Fibroblast of lung (primary cell): Measurements from ENCODE around the gene NOX3. TPM values are rescaled to one million over a fixed set of nuclear protein-coding genes. Genes with fewer than 3 reads are reported as not detected.
"Not testable (repeated sequence)": the region's sequence is repeated elsewhere in the genome, so short reads cannot be mapped to it uniquely, and the experiment has no call there.

ENCODE experiments used
- DNase-seq, 2 donors: peaks; one replicate each; pipeline versions ENCODE4 v3.0.0 to v3.0.0-alpha.2; 2010; ENCODE audit warnings: low read depth in 2 of 2
- H2AFZ ChIP-seq: 2 replicates; pipeline ENCODE4 v1.5.1; 2012; ENCODE audit warnings: low read length, control low read depth, inconsistent platforms
- H3K27ac ChIP-seq: 2 replicates; pipeline ENCODE4 v1.5.1; 2011; ENCODE audit warnings: low read length, control low read depth; ENCODE audit not compliant: insufficient read depth
- H3K27me3 ChIP-seq: 2 replicates; pipeline ENCODE4 v1.5.1; 2011; ENCODE audit warnings: mild to moderate bottlenecking, low read length; ENCODE audit not compliant: control insufficient read depth, insufficient read depth
- H3K36me3 ChIP-seq: 2 replicates; pipeline ENCODE4 v1.5.1; 2011; ENCODE audit warnings: low read length; ENCODE audit not compliant: control insufficient read depth, insufficient read depth
- H3K4me1 ChIP-seq: 2 replicates; pipeline ENCODE4 v1.5.1; 2011; ENCODE audit warnings: low read length; ENCODE audit not compliant: control insufficient read depth, insufficient read depth; ENCODE audit errors: extremely low read depth
- H3K4me2 ChIP-seq: 2 replicates; pipeline ENCODE4 v1.5.1; 2011; ENCODE audit warnings: low read length, control low read depth; ENCODE audit not compliant: insufficient read depth; ENCODE audit errors: extremely low read depth
- H3K4me3 ChIP-seq, 4 experiments: fragments of 200-600 bp in 1 of 4; sonication (generic) in 1 of 4; replicated peaks in 1 of 4; 2 replicates each; pipeline ENCODE4 v1.5.1; 2011 to 2016; ENCODE audit warnings: low read length in 4 of 4, low read depth in 3 of 4, mild to moderate bottlenecking in 3 of 4, control low read depth in 2 of 4, inconsistent platforms in 1 of 4, mixed read lengths in 1 of 4; ENCODE audit not compliant: insufficient read depth in 1 of 4; ENCODE audit errors: control extremely low read depth in 1 of 4
- H3K79me2 ChIP-seq: 2 replicates; pipeline ENCODE4 v1.5.1; 2012; ENCODE audit warnings: mild to moderate bottlenecking, low read length, inconsistent platforms; ENCODE audit not compliant: control insufficient read depth, insufficient read depth
- H3K9ac ChIP-seq: 2 replicates; pipeline ENCODE4 v1.5.1; 2011; ENCODE audit warnings: mild to moderate bottlenecking, low read length, control low read depth; ENCODE audit not compliant: insufficient read depth
- H3K9me3 ChIP-seq: 2 replicates; pipeline ENCODE4 v1.5.1; 2012; ENCODE audit warnings: low read depth, low read length; ENCODE audit not compliant: control insufficient read depth, insufficient read depth
- H4K20me1 ChIP-seq: 2 replicates; pipeline ENCODE4 v1.5.1; 2011; ENCODE audit warnings: low read length; ENCODE audit not compliant: control insufficient read depth, insufficient read depth; ENCODE audit errors: extremely low read depth
- CTCF ChIP-seq, 2 donors: IDR thresholded peaks in 1 of 2; conservative IDR thresholded peaks in 1 of 2; 1 replicate in 1 of 2; 2 replicates in 1 of 2; pipeline ENCODE4 v1.5.1; 2011 to 2012; ENCODE audit warnings: low read length in 2 of 2, control low read depth in 1 of 2, inconsistent platforms in 1 of 2, low read depth in 1 of 2, mild to moderate bottlenecking in 1 of 2
- EZH2 ChIP-seq: IDR thresholded peaks from 2 replicates; pipeline ENCODE4 v1.5.1; 2012; ENCODE audit warnings: low read length, control low read depth, mild to moderate bottlenecking; ENCODE audit errors: missing control alignments
- polyA plus RNA-seq, 2 donors: library from polyadenylated mRNA; depleted of rRNA in 1 of 2; stranded (reverse) in 1 of 2; unstranded in 1 of 2; fragments of >200 nt; gene quantifications; 2 replicates each; pipeline ENCODE4 v1.2.1, GENCODE V29; 2011 to 2012; ENCODE audit warnings: missing spikeins in 1 of 2
- total RNA-seq: library from RNA; depleted of rRNA; stranded (reverse); fragments of >200 nt; gene quantifications from 2 replicates; pipeline ENCODE4 v1.2.1, GENCODE V29; 2014

Gene NOX3
- total and polyA plus RNA-seq, 2 donors (not counting 1 experiment from before 2014, with no cell fraction given) = not detected

GRCh38 chr6:155492061-155492735 is 36.6 kb upstream of the NOX3 start:
- Histone ChIP-seq H3K4me1 (peaks cover 14% of the 10 kb centered on the region), H3K4me3 (no peak overlapping the region), H3K9me3 (no peaks in the 10 kb centered on the region), H3K36me3 (no peaks in the 10 kb centered on the region), H3K27ac (peak overlapping the region; percentile 79), H3K79me2 (no peaks in the 10 kb centered on the region), H3K27me3 (no peaks in the 10 kb centered on the region), H2AFZ (no peak overlapping the region), H4K20me1 (no peaks in the 10 kb centered on the region), H3K9ac (no peak overlapping the region), H3K4me2 (no peak overlapping the region)
- TF ChIP-seq CTCF (conservative IDR thresholded peaks at IDR 0.05 in 1 of 2, IDR thresholded peaks at IDR 0.05 in 1 of 2; ENCODE audit: low read depth in 1 of 2, low read length in 2 of 2) (no peak), EZH2 (no peak)
- DNase-seq = no peak

- H3K4me3 ChIP-seq = no peak overlapping the region
- no peaks in the 10 kb centered on the region for H4K20me1 ChIP-seq
- TF ChIP-seq CTCF (conservative IDR thresholded peaks at IDR 0.05 in 1 of 2, IDR thresholded peaks at IDR 0.05 in 1 of 2; ENCODE audit: low read depth in 1 of 2, low read length in 2 of 2) (no peak), EZH2 (no peak)
- no peaks in the 10 kb centered on the region for H3K36me3 ChIP-seq
- no peaks in the 10 kb centered on the region for H3K9me3 ChIP-seq
- peaks cover 14% of the 10 kb centered on the region for H3K4me1 ChIP-seq
- H3K4me2 ChIP-seq = no peak overlapping the region
- no peaks in the 10 kb centered on the region for H3K79me2 ChIP-seq
- no peak overlapping the region for H2AFZ ChIP-seq
- H3K27ac ChIP-seq = no peak overlapping the region
- no peak for DNase-seq
- H3K27me3 ChIP-seq = no peaks in the 10 kb centered on the region
- no peak overlapping the region for H3K9ac ChIP-seq
These were observed 35.8 kb upstream of the NOX3 start for GRCh38 chr6:155491421-155491820.

GRCh38 chr6:155488197-155488596 is 32.6 kb upstream of the NOX3 start:
- not testable (repeated sequence) for H3K36me3 ChIP-seq, DNase-seq, H3K4me2 ChIP-seq, H3K4me3 ChIP-seq, H3K9ac ChIP-seq, H3K27me3 ChIP-seq, H3K27ac ChIP-seq, H3K4me1 ChIP-seq, H2AFZ ChIP-seq, H3K79me2 ChIP-seq, H3K9me3 ChIP-seq, H4K20me1 ChIP-seq
